Endodermal cell (in vitro differentiated cells): ENCODE data around the gene REXO5. TPM values are rescaled to one million over a fixed set of nuclear protein-coding genes. Genes with fewer than 3 reads are reported as not detected.
"Not testable (repeated sequence)": the region's sequence is repeated elsewhere in the genome, so short reads cannot be mapped to it uniquely, and the experiment has no call there.

Source experiments
- DNase-seq: peaks from one replicate; pipeline ENCODE4 v3.0.0-alpha.2; 2017
- H3K27ac ChIP-seq: 2 replicates; pipeline ENCODE4 v1.5.1; 2013; ENCODE audit warnings: mild to moderate bottlenecking, low read depth, low read length, moderate library complexity
- H3K27me3 ChIP-seq: 2 replicates; pipeline ENCODE4 v1.6.1; 2013; ENCODE audit warnings: mild to moderate bottlenecking, low read length, moderate library complexity; ENCODE audit not compliant: insufficient read depth, control insufficient read depth, poor library complexity, severe bottlenecking
- H3K36me3 ChIP-seq: 2 replicates; pipeline ENCODE4 v1.7.0; 2013; ENCODE audit warnings: mild to moderate bottlenecking, low read length, moderate library complexity; ENCODE audit not compliant: control insufficient read depth, insufficient read depth
- H3K4me1 ChIP-seq: one replicate; pipeline ENCODE4 v1.7.0; 2013; ENCODE audit warnings: low read length; ENCODE audit not compliant: control insufficient read depth, insufficient read depth
- H3K4me3 ChIP-seq: 2 replicates; pipeline ENCODE4 v1.5.1; 2013; ENCODE audit warnings: mild to moderate bottlenecking, low read length, moderate library complexity
- H3K9ac ChIP-seq: 2 replicates; pipeline ENCODE4 v1.6.1; 2013; ENCODE audit warnings: mild to moderate bottlenecking, low read length, moderate library complexity; ENCODE audit not compliant: poor library complexity, severe bottlenecking; ENCODE audit errors: extremely low read depth
- H3K9me3 ChIP-seq: 2 replicates; pipeline ENCODE4 v1.6.1; 2013; ENCODE audit warnings: mild to moderate bottlenecking, low read length, moderate library complexity; ENCODE audit not compliant: control insufficient read depth
- H3K27ac Mint-ChIP-seq: 2 replicates; pipeline ENCODE4 v1.8.0; 2020; ENCODE audit warnings: mixed read lengths
- H3K27me3 Mint-ChIP-seq: 2 replicates; pipeline ENCODE4 v1.8.0; 2021; ENCODE audit warnings: mild to moderate bottlenecking, mixed read lengths; ENCODE audit not compliant: insufficient read depth
- H3K36me3 Mint-ChIP-seq: 2 replicates; pipeline ENCODE4 v1.8.0; 2020; ENCODE audit warnings: low read depth, mixed read lengths
- H3K4me1 Mint-ChIP-seq: 2 replicates; pipeline ENCODE4 v1.8.0; 2020; ENCODE audit warnings: mixed read lengths
- H3K4me3 Mint-ChIP-seq: 2 replicates; pipeline ENCODE4 v1.8.0; 2020; ENCODE audit warnings: mild to moderate bottlenecking, moderate library complexity, mixed read lengths
- H3K9me3 Mint-ChIP-seq: 2 replicates; pipeline ENCODE4 v1.8.0; 2020; ENCODE audit warnings: mild to moderate bottlenecking, mixed read lengths
- WGBS, 2 experiments: methylation state at CpG; one replicate each; pipeline versions ENCODE4 v1.1.5 to v1.1.7; 2013; ENCODE audit warnings: missing lambda C conversion rate in 2 of 2, mixed read lengths in 1 of 2; ENCODE audit not compliant: insufficient coverage in 1 of 2, insufficient read length in 1 of 2; 5-methylcytosine and 5-hydroxymethylcytosine counted together
- total RNA-seq, 2 donors: library from RNA; stranded (reverse); fragmentation: NEBNext Ultra II Directional in 1 of 2; extraction: Animal tissue kit (Norgen Biotek cat#: 25700) in 1 of 2; gene quantifications; 2 replicates in 1 of 2; 3 replicates in 1 of 2; pipeline ENCODE4 v1.2.1, GENCODE V29; 2021
- TF ChIP-seq, protein P1 (sequence below): fragments of 200-600 bp; sonication (generic); conservative IDR thresholded peaks from 2 replicates; pipeline ENCODE4 v1.5.0; 2021; ENCODE audit warnings: antibody characterized with exemption, mild to moderate bottlenecking

Gene REXO5
- total RNA-seq, 2 donors from 2014 or later: 4.3 to 10.2 TPM

DNA sequence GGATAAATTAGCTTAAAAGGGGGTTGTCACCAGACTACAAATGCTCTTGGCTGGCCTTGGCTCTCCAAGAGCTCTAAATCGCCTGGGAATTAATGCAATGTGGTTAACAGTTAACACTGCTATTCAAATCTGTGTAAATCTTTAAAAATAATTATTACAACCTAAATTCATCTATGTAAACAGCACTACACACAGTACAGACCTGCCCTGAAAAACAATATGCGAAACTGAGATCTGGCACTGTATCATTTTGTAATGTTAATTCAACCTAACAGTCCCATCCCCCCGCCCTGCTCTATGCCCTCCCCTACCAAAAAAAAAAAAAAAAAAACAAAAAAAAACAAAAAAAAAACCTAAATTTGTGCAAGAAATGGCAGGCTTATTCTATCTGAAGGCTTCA, 52.9 kb downstream of the REXO5 start:
- no peaks in the 10 kb centered on the region for H3K4me1 ChIP-seq
- H3K27me3 ChIP-seq: no peaks in the 10 kb centered on the region
- WGBS, 2 experiments: 85 to 100% methylated on average over 2 to 3 of the region's 3 CpGs
- no peak overlapping the region for H3K27ac ChIP-seq
- TF ChIP-seq, protein P1, sequence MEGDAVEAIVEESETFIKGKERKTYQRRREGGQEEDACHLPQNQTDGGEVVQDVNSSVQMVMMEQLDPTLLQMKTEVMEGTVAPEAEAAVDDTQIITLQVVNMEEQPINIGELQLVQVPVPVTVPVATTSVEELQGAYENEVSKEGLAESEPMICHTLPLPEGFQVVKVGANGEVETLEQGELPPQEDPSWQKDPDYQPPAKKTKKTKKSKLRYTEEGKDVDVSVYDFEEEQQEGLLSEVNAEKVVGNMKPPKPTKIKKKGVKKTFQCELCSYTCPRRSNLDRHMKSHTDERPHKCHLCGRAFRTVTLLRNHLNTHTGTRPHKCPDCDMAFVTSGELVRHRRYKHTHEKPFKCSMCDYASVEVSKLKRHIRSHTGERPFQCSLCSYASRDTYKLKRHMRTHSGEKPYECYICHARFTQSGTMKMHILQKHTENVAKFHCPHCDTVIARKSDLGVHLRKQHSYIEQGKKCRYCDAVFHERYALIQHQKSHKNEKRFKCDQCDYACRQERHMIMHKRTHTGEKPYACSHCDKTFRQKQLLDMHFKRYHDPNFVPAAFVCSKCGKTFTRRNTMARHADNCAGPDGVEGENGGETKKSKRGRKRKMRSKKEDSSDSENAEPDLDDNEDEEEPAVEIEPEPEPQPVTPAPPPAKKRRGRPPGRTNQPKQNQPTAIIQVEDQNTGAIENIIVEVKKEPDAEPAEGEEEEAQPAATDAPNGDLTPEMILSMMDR: no peak
- DNase-seq: no peak
- Mint-ChIP-seq H3K27ac (peak overlapping the region; percentile 21), H3K4me3 (no peak overlapping the region), H3K4me1 (peaks cover 9% of the 10 kb centered on the region), H3K36me3 (peaks cover 37% of the 10 kb centered on the region), H3K9me3 (no peaks in the 10 kb centered on the region), H3K27me3 (no peaks in the 10 kb centered on the region)
- peaks cover 42% of the 10 kb centered on the region for H3K36me3 ChIP-seq
- H3K4me3 ChIP-seq: no peak overlapping the region
- H3K9me3 ChIP-seq: no peaks in the 10 kb centered on the region
- H3K9ac ChIP-seq: no peak overlapping the region

- peaks cover 38% of the 10 kb centered on the region for H3K36me3 ChIP-seq
- no peaks in the 10 kb centered on the region for H3K27me3 Mint-ChIP-seq
- no peak overlapping the region for H3K27ac ChIP-seq
- no peak for DNase-seq
- TF ChIP-seq, protein P1: no peak
- H3K36me3 Mint-ChIP-seq: peaks cover 40% of the 10 kb centered on the region
- H3K9ac ChIP-seq: no peak overlapping the region
- no peaks in the 10 kb centered on the region for H3K27me3 ChIP-seq
- H3K27ac Mint-ChIP-seq: peak overlapping the region; percentile 21
- H3K4me3 ChIP-seq: no peak overlapping the region
- no peaks in the 10 kb centered on the region for H3K9me3 Mint-ChIP-seq
- peaks cover 9% of the 10 kb centered on the region for H3K4me1 Mint-ChIP-seq
- H3K4me3 Mint-ChIP-seq: no peak overlapping the region
- H3K4me1 ChIP-seq: no peaks in the 10 kb centered on the region
- no peaks in the 10 kb centered on the region for H3K9me3 ChIP-seq
- 89 to 100% methylated on average over 1 to 4 of the region's 4 CpGs for WGBS, 2 experiments
Observed at GRCh38 chr16:20859699-20860098, 53.4 kb downstream of the REXO5 start.

- Histone ChIP-seq H3K27ac (no peak overlapping the region), H3K9ac (no peak overlapping the region), H3K4me3 (no peak overlapping the region), H3K4me1 (no peaks in the 10 kb centered on the region), H3K36me3 (peaks cover 35% of the 10 kb centered on the region), H3K27me3 (no peaks in the 10 kb centered on the region), H3K9me3 (no peaks in the 10 kb centered on the region)
- WGBS, 2 experiments: 60 to 93% methylated on average over 1 to 4 of the region's 4 CpGs
- Mint-ChIP-seq H3K9me3 (no peaks in the 10 kb centered on the region), H3K27me3 (no peaks in the 10 kb centered on the region), H3K27ac (no peak overlapping the region), H3K4me1 (peaks cover 9% of the 10 kb centered on the region), H3K36me3 (peaks cover 38% of the 10 kb centered on the region), H3K4me3 (no peak overlapping the region)
- DNase-seq: no peak
- TF ChIP-seq, protein P1: no peak
Observed at GRCh38 chr16:20860361-20860760, 54.0 kb downstream of the REXO5 start.

DNA sequence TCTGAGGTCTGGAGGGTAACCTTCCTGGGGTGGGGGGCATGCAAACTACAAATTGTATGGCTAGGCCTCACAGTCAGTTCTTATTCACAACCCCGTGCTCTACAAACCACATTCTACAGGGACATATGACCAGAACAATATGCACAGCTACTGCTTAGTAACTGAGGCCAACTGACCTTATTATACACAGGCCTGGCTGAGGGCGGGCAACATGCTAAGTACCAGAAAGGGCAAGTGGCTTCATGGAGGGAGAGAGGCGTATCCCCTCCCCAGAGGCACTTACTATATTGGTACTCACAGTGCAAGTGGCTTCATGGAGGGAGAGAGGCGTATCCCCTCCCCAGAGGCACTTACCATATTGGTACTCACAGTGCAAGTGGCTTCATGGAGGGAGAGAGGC, 54.7 kb downstream of the REXO5 start:
- peaks cover 32% of the 10 kb centered on the region for H3K36me3 ChIP-seq
- not testable (repeated sequence) for H3K27me3 Mint-ChIP-seq, DNase-seq, H3K4me1 ChIP-seq, H3K4me3 Mint-ChIP-seq, H3K9me3 ChIP-seq, H3K27me3 ChIP-seq, H3K9me3 Mint-ChIP-seq, H3K4me3 ChIP-seq, H3K27ac ChIP-seq, H3K9ac ChIP-seq
- 94 to 100% methylated on average over 2 of the region's 4 CpGs for WGBS, 2 experiments
- H3K4me1 Mint-ChIP-seq: peaks cover 15% of the 10 kb centered on the region
- peak overlapping the region; percentile 74 for H3K27ac Mint-ChIP-seq
- peaks cover 35% of the 10 kb centered on the region for H3K36me3 Mint-ChIP-seq
